Hepatocyte (in vitro differentiated cells): Measurements from ENCODE around the gene SOS2. TPM values are rescaled to one million over a fixed set of nuclear protein-coding genes. Genes with fewer than 3 reads are reported as not detected.
A peak's percentile ranks its signal among the peaks of the same experiment; 100 is the strongest.

ENCODE experiments used
- DNase-seq: peaks from one replicate; pipeline ENCODE4 v3.0.0-alpha.2; 2016; ENCODE audit warnings: low spot score
- H2AFZ ChIP-seq: fragments of 200-600 bp; sonication (generic); 2 replicates; pipeline ENCODE4 v1.6.0; 2016; ENCODE audit warnings: antibody characterized with exemption, mild to moderate bottlenecking
- H3K27ac ChIP-seq: fragments of 200-600 bp; sonication (generic); 2 replicates; pipeline ENCODE4 v1.5.1; 2016; ENCODE audit warnings: mild to moderate bottlenecking
- H3K27me3 ChIP-seq: fragments of 200-600 bp; sonication (generic); 2 replicates; pipeline ENCODE4 v1.6.1; 2016
- H3K36me3 ChIP-seq: fragments of 200-600 bp; sonication (generic); replicated peaks from 2 replicates; pipeline ENCODE4 v1.5.1; 2016; ENCODE audit warnings: low read depth; ENCODE audit not compliant: insufficient read depth
- H3K4me1 ChIP-seq: fragments of 200-600 bp; sonication (generic); 2 replicates; pipeline ENCODE4 v1.5.1; 2016; ENCODE audit warnings: mild to moderate bottlenecking, moderate library complexity; ENCODE audit not compliant: insufficient read depth
- H3K4me2 ChIP-seq: fragments of 200-600 bp; sonication (generic); 2 replicates; pipeline ENCODE4 v1.6.0; 2016
- H3K4me3 ChIP-seq: fragments of 200-600 bp; sonication (generic); 2 replicates; pipeline ENCODE4 v1.5.1; 2016; ENCODE audit warnings: mild to moderate bottlenecking
- H3K79me2 ChIP-seq: fragments of 200-600 bp; sonication (generic); 2 replicates; pipeline ENCODE4 v1.6.0; 2017; ENCODE audit warnings: mild to moderate bottlenecking
- H3K9me2 ChIP-seq: fragments of 200-600 bp; sonication (generic); replicated peaks from 2 replicates; pipeline ENCODE4 v1.6.0; 2017; ENCODE audit warnings: mild to moderate bottlenecking; ENCODE audit not compliant: insufficient read depth
- H3K9me3 ChIP-seq: fragments of 200-600 bp; sonication (generic); 2 replicates; pipeline ENCODE4 v1.5.1; 2016; ENCODE audit warnings: low read depth, mild to moderate bottlenecking
- H4K20me1 ChIP-seq: fragments of 200-600 bp; sonication (generic); 2 replicates; pipeline ENCODE4 v1.6.0; 2016; ENCODE audit warnings: mild to moderate bottlenecking; ENCODE audit not compliant: insufficient read depth, poor library complexity, severe bottlenecking
- EZH2 ChIP-seq: fragments of 200-600 bp; sonication (generic); IDR thresholded peaks from 2 replicates; pipeline ENCODE4 v1.6.1; 2016; ENCODE audit warnings: antibody characterized with exemption, mild to moderate bottlenecking, borderline replicate concordance
- EZH2phosphoT487 ChIP-seq: fragments of 200-600 bp; sonication (generic); IDR thresholded peaks from one replicate; pipeline ENCODE4 v1.6.1; 2018; ENCODE audit warnings: antibody characterized with exemption, mild to moderate bottlenecking, low read depth, moderate library complexity; ENCODE audit not compliant: unreplicated experiment, severe bottlenecking
- WGBS: methylation state at CpG from one replicate; pipeline ENCODE4 v1.1.6; 2016; ENCODE audit warnings: low lambda C conversion rate; ENCODE audit errors: missing lambda C conversion rate; 5-methylcytosine and 5-hydroxymethylcytosine counted together
- polyA plus RNA-seq: library from polyadenylated mRNA; unstranded; fragments of >200 nt; fragmentation: Nextera tagmentation; extraction: Ambion mirVana; gene quantifications from 2 replicates; pipeline ENCODE4 v1.2.1, GENCODE V29; 2016
- total RNA-seq: library from RNA; depleted of rRNA; stranded (reverse); fragments of >200 nt; gene quantifications from 2 replicates; pipeline ENCODE4 v1.2.3, GENCODE V29; 2014
- TF ChIP-seq, protein P1 (sequence below): fragments of 200-600 bp; sonication (generic); IDR thresholded peaks from 2 replicates; pipeline ENCODE4 v1.5.1; 2016; ENCODE audit warnings: antibody characterized with exemption, mild to moderate bottlenecking; ENCODE audit not compliant: poor library complexity

The SOS2 gene
- total and polyA plus RNA-seq, 2 experiments from 2014 or later: 12.9 to 28.7 TPM

DNA sequence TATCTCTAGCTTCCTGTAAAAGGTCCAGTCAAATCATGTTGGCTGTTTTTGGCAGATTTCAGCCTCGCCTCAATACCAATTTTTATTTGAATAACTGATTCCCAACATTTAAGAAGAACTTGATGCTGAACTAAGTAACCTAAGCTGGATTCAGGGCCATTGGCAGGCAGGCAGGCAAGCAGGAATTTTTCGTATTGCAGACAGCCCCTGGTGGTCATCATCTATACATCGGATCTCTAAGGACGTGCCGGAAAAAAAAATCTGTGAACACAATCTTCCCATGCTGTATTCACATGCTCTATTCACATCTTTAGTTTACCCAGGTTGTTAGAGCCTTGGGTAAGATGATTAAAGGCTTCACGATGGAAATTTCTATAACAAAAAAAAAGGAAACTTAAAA is 122.0 kb downstream of the SOS2 start:
- 81% methylated on average over 6 of the region's 6 CpGs for WGBS
- H3K27ac ChIP-seq: no peak overlapping the region

GRCh38 chr14:50107850-50108249 is 123.5 kb downstream of the SOS2 start:
- no peak overlapping the region for H3K27ac ChIP-seq
- no peaks in the 10 kb centered on the region for H3K36me3 ChIP-seq

More for the DNA sequence above, 122.0 kb downstream of the SOS2 start:
- TF ChIP-seq, protein P1, sequence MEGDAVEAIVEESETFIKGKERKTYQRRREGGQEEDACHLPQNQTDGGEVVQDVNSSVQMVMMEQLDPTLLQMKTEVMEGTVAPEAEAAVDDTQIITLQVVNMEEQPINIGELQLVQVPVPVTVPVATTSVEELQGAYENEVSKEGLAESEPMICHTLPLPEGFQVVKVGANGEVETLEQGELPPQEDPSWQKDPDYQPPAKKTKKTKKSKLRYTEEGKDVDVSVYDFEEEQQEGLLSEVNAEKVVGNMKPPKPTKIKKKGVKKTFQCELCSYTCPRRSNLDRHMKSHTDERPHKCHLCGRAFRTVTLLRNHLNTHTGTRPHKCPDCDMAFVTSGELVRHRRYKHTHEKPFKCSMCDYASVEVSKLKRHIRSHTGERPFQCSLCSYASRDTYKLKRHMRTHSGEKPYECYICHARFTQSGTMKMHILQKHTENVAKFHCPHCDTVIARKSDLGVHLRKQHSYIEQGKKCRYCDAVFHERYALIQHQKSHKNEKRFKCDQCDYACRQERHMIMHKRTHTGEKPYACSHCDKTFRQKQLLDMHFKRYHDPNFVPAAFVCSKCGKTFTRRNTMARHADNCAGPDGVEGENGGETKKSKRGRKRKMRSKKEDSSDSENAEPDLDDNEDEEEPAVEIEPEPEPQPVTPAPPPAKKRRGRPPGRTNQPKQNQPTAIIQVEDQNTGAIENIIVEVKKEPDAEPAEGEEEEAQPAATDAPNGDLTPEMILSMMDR: peak; percentile 31
- TF ChIP-seq EZH2phosphoT487 (no peak), EZH2 (no peak)
- no peak overlapping the region for H3K4me3 ChIP-seq
- no peaks in the 10 kb centered on the region for H3K36me3 ChIP-seq
- H3K4me2 ChIP-seq: no peak overlapping the region
- peak; percentile 29 for DNase-seq
- no peak overlapping the region for H2AFZ ChIP-seq
- peaks cover 3% of the 10 kb centered on the region for H3K4me1 ChIP-seq
- peaks cover 28% of the 10 kb centered on the region for H3K79me2 ChIP-seq
- no peaks in the 10 kb centered on the region for H3K9me3 ChIP-seq
- no peaks in the 10 kb centered on the region for H4K20me1 ChIP-seq
- H3K9me2 ChIP-seq: no peaks in the 10 kb centered on the region
- no peaks in the 10 kb centered on the region for H3K27me3 ChIP-seq

GRCh38 chr14:50106178-50106577 is 125.2 kb downstream of the SOS2 start:
- H3K4me2 ChIP-seq: no peak overlapping the region
- H3K4me1 ChIP-seq: peaks cover 3% of the 10 kb centered on the region
- H3K36me3 ChIP-seq: no peaks in the 10 kb centered on the region
- WGBS: 85% methylated on average over 4 of the region's 4 CpGs
- no peak overlapping the region for H2AFZ ChIP-seq
- no peaks in the 10 kb centered on the region for H3K27me3 ChIP-seq
- no peak overlapping the region for H3K4me3 ChIP-seq
- H3K79me2 ChIP-seq: peaks cover 7% of the 10 kb centered on the region
- H3K9me3 ChIP-seq: no peaks in the 10 kb centered on the region
- DNase-seq: no peak
- H3K9me2 ChIP-seq: no peaks in the 10 kb centered on the region
- H3K27ac ChIP-seq: no peak overlapping the region
- TF ChIP-seq, protein P1: no peak
- TF ChIP-seq EZH2phosphoT487 (no peak), EZH2 (no peak)
- no peaks in the 10 kb centered on the region for H4K20me1 ChIP-seq

More at GRCh38 chr14:50107850-50108249, 123.5 kb downstream of the SOS2 start:
- Histone ChIP-seq H3K9me3 (no peaks in the 10 kb centered on the region), H3K27me3 (no peaks in the 10 kb centered on the region), H3K9me2 (no peaks in the 10 kb centered on the region), H3K4me1 (peaks cover 3% of the 10 kb centered on the region), H3K79me2 (peaks cover 19% of the 10 kb centered on the region), H2AFZ (no peak overlapping the region), H3K4me3 (no peak overlapping the region), H3K4me2 (no peak overlapping the region), H4K20me1 (no peaks in the 10 kb centered on the region)
- DNase-seq: no peak
- WGBS: 89% methylated on average over 2 of the region's 2 CpGs
- TF ChIP-seq EZH2: no peak
- TF ChIP-seq, protein P1: no peak
- TF ChIP-seq EZH2phosphoT487: no peak

- Histone ChIP-seq H3K9me3 (no peaks in the 10 kb centered on the region), H3K36me3 (no peaks in the 10 kb centered on the region), H3K9me2 (no peaks in the 10 kb centered on the region), H3K79me2 (no peaks in the 10 kb centered on the region), H3K4me2 (no peak overlapping the region), H2AFZ (no peak overlapping the region), H4K20me1 (no peaks in the 10 kb centered on the region), H3K27ac (no peak overlapping the region), H3K27me3 (no peaks in the 10 kb centered on the region), H3K4me3 (no peak overlapping the region), H3K4me1 (peaks cover 3% of the 10 kb centered on the region)
- TF ChIP-seq, protein P1: no peak
- no peak for TF ChIP-seq EZH2phosphoT487
- TF ChIP-seq EZH2: no peak
- 82% methylated on average over 6 of the region's 6 CpGs for WGBS
- DNase-seq: no peak
These were observed 127.8 kb downstream of the SOS2 start for GRCh38 chr14:50103558-50103957.
